Measurements from ENCODE around the gene PIAS2.

Gene PIAS2

DNA sequence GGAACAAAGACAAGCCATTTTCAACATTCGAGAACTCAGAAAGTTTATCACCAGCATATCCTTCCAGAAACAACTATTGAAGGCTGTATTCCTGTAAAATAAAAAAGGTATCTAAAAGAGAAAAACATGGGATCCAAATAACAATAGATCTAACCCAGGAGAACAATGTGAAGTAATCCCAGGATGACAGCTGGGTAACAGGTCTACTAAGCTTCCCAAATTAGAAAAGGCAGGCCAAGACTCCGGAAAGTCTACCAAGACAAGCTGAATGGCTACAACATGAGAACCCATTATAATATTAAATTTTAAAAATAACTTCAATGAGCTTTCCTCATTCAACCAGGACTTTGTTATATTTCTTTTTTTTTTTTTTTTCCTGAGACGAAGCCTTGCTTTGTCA is 6.5 kb downstream of the PIAS2 start:
- TF ChIP-seq, protein P1, sequence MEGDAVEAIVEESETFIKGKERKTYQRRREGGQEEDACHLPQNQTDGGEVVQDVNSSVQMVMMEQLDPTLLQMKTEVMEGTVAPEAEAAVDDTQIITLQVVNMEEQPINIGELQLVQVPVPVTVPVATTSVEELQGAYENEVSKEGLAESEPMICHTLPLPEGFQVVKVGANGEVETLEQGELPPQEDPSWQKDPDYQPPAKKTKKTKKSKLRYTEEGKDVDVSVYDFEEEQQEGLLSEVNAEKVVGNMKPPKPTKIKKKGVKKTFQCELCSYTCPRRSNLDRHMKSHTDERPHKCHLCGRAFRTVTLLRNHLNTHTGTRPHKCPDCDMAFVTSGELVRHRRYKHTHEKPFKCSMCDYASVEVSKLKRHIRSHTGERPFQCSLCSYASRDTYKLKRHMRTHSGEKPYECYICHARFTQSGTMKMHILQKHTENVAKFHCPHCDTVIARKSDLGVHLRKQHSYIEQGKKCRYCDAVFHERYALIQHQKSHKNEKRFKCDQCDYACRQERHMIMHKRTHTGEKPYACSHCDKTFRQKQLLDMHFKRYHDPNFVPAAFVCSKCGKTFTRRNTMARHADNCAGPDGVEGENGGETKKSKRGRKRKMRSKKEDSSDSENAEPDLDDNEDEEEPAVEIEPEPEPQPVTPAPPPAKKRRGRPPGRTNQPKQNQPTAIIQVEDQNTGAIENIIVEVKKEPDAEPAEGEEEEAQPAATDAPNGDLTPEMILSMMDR (IDR thresholded peaks at IDR 0.05; ENCODE audit: low read depth, low read length), result no peak
- no peak for TF ChIP-seq EZH2phosphoT487 (IDR thresholded peaks at IDR 0.05; ENCODE audit: low read depth)
- peaks cover 21% of the 10 kb centered on the region for H3K4me1 ChIP-seq (ENCODE audit: low read length)
- no peaks in the 10 kb centered on the region for H3K27me3 ChIP-seq (ENCODE audit: low read depth, low read length)
- H3K4me2 ChIP-seq (ENCODE audit: low read length), result no peak overlapping the region
- peaks cover 87% of the 10 kb centered on the region for H4K20me1 ChIP-seq (ENCODE audit: insufficient read depth, low read length)
- no peak overlapping the region for H3K9ac ChIP-seq (ENCODE audit: low read length)
- H3K9me3 ChIP-seq (ENCODE audit: insufficient read depth, low read length), result no peaks in the 10 kb centered on the region
- peaks cover 31% of the 10 kb centered on the region for H3K36me3 ChIP-seq (replicated peaks; ENCODE audit: low read depth, low read length)
- peaks cover 99% of the 10 kb centered on the region for H3K79me2 ChIP-seq (ENCODE audit: low read length)
- H3K4me3 ChIP-seq (ENCODE audit: low read length), result no peak overlapping the region
- no peak overlapping the region for H2AFZ ChIP-seq (ENCODE audit: low read depth, low read length)
- H3K27ac ChIP-seq (ENCODE audit: low read length), result no peak overlapping the region

DNA sequence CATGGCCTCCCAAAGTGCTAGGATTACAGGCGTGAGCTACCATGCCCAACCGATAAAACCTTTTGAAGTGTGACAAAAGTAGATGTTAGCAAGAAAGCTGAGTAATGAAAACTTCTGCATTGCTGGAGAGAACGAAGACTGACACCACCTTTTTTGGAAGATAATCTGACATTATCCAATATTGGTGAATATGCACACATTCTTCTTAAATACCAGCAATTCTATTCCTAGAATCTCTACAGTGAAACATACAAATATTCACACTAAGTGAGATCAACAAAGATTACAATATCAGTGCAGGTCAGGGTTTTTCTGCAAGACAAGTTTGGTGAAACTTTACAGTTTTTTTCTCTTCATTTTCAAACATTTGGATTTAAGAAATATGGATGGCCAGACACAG is 7.8 kb downstream of the PIAS2 start:
- Histone ChIP-seq H3K9me3 (ENCODE audit: insufficient read depth, low read length) (no peaks in the 10 kb centered on the region), H3K9ac (ENCODE audit: low read length) (no peak overlapping the region), H3K4me3 (ENCODE audit: low read length) (no peak overlapping the region), H3K79me2 (ENCODE audit: low read length) (peaks cover 99% of the 10 kb centered on the region), H3K4me1 (ENCODE audit: low read length) (peaks cover 7% of the 10 kb centered on the region), H3K27ac (ENCODE audit: low read length) (no peak overlapping the region), H3K27me3 (ENCODE audit: low read depth, low read length) (no peaks in the 10 kb centered on the region), H3K4me2 (ENCODE audit: low read length) (no peak overlapping the region), H4K20me1 (ENCODE audit: insufficient read depth, low read length) (peaks cover 83% of the 10 kb centered on the region), H3K36me3 (replicated peaks; ENCODE audit: low read depth, low read length) (peaks cover 22% of the 10 kb centered on the region), H2AFZ (ENCODE audit: low read depth, low read length) (no peak overlapping the region)
- no peak for TF ChIP-seq EZH2phosphoT487 (IDR thresholded peaks at IDR 0.05; ENCODE audit: low read depth)
- TF ChIP-seq, protein P1 (IDR thresholded peaks at IDR 0.05; ENCODE audit: low read depth, low read length), result no peak

DNA sequence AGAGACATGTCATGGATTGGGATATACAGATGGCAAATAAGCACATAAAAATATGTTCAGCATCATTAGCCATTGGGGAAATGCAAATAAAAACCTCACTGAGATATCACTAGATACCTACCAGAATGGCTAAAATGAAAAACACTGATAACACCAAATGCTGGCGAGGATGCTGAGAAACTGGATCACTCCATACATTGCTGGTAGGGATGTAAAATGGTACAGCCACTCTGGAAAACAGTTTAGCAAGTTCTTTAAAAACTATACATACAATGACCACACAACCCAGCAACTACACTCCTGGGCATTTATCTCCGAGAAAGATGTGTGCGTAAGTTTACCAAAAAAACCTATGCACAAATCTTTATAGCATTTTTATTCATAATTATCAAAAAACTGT is 13.9 kb downstream of the PIAS2 start:
- H3K4me1 ChIP-seq (ENCODE audit: low read length), result peaks cover 8% of the 10 kb centered on the region
- no peak overlapping the region for H3K9ac ChIP-seq (ENCODE audit: low read length)
- H3K9me3 ChIP-seq (ENCODE audit: insufficient read depth, low read length), result no peaks in the 10 kb centered on the region
- H4K20me1 ChIP-seq (ENCODE audit: insufficient read depth, low read length), result peaks cover 63% of the 10 kb centered on the region
- no peak overlapping the region for H2AFZ ChIP-seq (ENCODE audit: low read depth, low read length)
- no peak overlapping the region for H3K27ac ChIP-seq (ENCODE audit: low read length)
- no peak overlapping the region for H3K4me2 ChIP-seq (ENCODE audit: low read length)
- peaks cover 34% of the 10 kb centered on the region for H3K36me3 ChIP-seq (replicated peaks; ENCODE audit: low read depth, low read length)
- peaks cover 99% of the 10 kb centered on the region for H3K79me2 ChIP-seq (ENCODE audit: low read length)
- no peak for TF ChIP-seq EZH2phosphoT487 (IDR thresholded peaks at IDR 0.05; ENCODE audit: low read depth)
- TF ChIP-seq, protein P1 (IDR thresholded peaks at IDR 0.05; ENCODE audit: low read depth, low read length), result no peak
- no peak overlapping the region for H3K4me3 ChIP-seq (ENCODE audit: low read length)
- H3K27me3 ChIP-seq (ENCODE audit: low read depth, low read length), result no peaks in the 10 kb centered on the region

DNA sequence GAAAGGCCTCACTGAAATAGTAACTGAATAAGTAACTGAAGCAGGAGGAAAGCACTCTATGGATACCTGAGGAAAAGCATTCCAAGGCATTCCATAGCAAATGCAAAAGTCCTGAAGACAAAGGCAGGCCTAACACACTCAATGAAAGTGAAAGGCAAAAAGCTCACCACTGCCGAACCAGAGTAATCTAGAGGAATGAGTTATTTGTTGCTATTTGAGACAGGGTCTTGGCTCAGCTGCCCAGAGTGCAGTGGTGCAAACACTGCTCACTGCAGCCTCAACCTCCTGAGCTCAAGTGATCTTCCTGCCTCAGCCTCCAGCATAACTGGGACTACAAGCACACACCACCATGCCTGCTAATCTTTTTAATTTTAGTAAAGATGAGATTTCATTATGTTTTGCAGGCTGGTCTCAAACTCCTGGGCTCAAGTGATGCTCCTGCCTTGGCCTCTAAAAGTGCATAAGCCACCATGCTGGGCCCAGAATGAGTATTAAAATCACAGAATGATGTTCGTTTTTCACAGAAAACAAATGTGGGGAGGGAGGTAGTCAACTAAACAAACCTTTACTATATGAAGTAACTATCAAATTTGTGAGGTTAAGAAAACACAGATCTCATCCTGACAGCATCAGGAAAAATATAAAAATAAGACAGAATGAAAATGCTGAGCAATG is 17.9 kb downstream of the PIAS2 start:
- H3K79me2 ChIP-seq (ENCODE audit: low read length), result peaks cover 96% of the 10 kb centered on the region
- no peak overlapping the region for H2AFZ ChIP-seq (ENCODE audit: low read depth, low read length)
- H3K4me1 ChIP-seq (ENCODE audit: low read length), result peaks cover 10% of the 10 kb centered on the region
- H3K4me2 ChIP-seq (ENCODE audit: low read length), result peak overlapping the region; percentile 50
- no peak overlapping the region for H3K9ac ChIP-seq (ENCODE audit: low read length)
- H3K36me3 ChIP-seq (replicated peaks; ENCODE audit: low read depth, low read length), result peaks cover 31% of the 10 kb centered on the region
- no peaks in the 10 kb centered on the region for H3K27me3 ChIP-seq (ENCODE audit: low read depth, low read length)
- H3K4me3 ChIP-seq (ENCODE audit: low read length), result 0 out of 2 replicates have a peak overlapping the region, but pooled peaks have one; percentile 2
- TF ChIP-seq EZH2phosphoT487 (IDR thresholded peaks at IDR 0.05; ENCODE audit: low read depth), result no peak
- TF ChIP-seq, protein P1 (IDR thresholded peaks at IDR 0.05; ENCODE audit: low read depth, low read length), result no peak
- no peak overlapping the region for H3K27ac ChIP-seq (ENCODE audit: low read length)
- no peaks in the 10 kb centered on the region for H3K9me3 ChIP-seq (ENCODE audit: insufficient read depth, low read length)
- peaks cover 42% of the 10 kb centered on the region for H4K20me1 ChIP-seq (ENCODE audit: insufficient read depth, low read length)
